Spleen (tissue), 11 donors: ENCODE results near the gene TRABD2B. TPM values are rescaled to one million over a fixed set of nuclear protein-coding genes. Genes with fewer than 3 reads are reported as not detected.

Source experiments
- DNase-seq: peaks from one replicate; pipeline ENCODE4 v3.0.0-alpha.2; 2020
- H3K27ac ChIP-seq, 8 donors: fragments of 200-600 bp; sonication (generic) in 7 of 8; 1 replicate in 4 of 8; 2 replicates in 4 of 8; pipeline versions ENCODE4 v1.5.0 to v1.8.0; 2016 to 2021; ENCODE audit warnings: inconsistent platforms in 4 of 8, mild to moderate bottlenecking in 4 of 8, moderate library complexity in 1 of 8
- H3K27me3 ChIP-seq, 7 donors: fragments of 200-600 bp; sonication (generic) in 6 of 7; replicated peaks in 1 of 7; 1 replicate in 4 of 7; 2 replicates in 3 of 7; pipeline versions ENCODE4 v1.5.0 to v1.8.0; 2016 to 2021; ENCODE audit warnings: inconsistent platforms in 3 of 7, mild to moderate bottlenecking in 1 of 7
- H3K36me3 ChIP-seq, 6 donors: fragments of 200-600 bp; sonication (generic) in 5 of 6; 1 replicate in 4 of 6; 2 replicates in 2 of 6; pipeline versions ENCODE4 v1.5.0 to v1.8.0; 2016 to 2021; ENCODE audit warnings: inconsistent platforms in 2 of 6
- H3K4me1 ChIP-seq, 6 donors: fragments of 200-600 bp; sonication (generic) in 5 of 6; 1 replicate in 3 of 6; 2 replicates in 3 of 6; pipeline versions ENCODE4 v1.5.0 to v1.8.0; 2016 to 2021; ENCODE audit warnings: inconsistent platforms in 3 of 6
- H3K4me3 ChIP-seq, 8 donors: fragments of 200-600 bp; sonication (generic) in 7 of 8; 1 replicate in 4 of 8; 2 replicates in 4 of 8; pipeline versions ENCODE4 v1.5.0 to v1.8.0; 2016 to 2021; ENCODE audit warnings: inconsistent platforms in 4 of 8, mild to moderate bottlenecking in 4 of 8, moderate library complexity in 2 of 8
- H3K9me3 ChIP-seq, 8 donors: fragments of 200-600 bp; sonication (generic) in 7 of 8; 1 replicate in 4 of 8; 2 replicates in 4 of 8; pipeline versions ENCODE4 v1.5.0 to v1.8.0; 2016 to 2021; ENCODE audit warnings: inconsistent platforms in 4 of 8
- POLR2A ChIP-seq, 3 donors: fragments of 450-650 bp; IDR thresholded peaks; one replicate each; pipeline ENCODE4 v1.5.1; 2017; ENCODE audit warnings: antibody characterized with exemption in 3 of 3, mild to moderate bottlenecking in 1 of 3
- POLR2AphosphoS5 ChIP-seq, 3 donors: sonication (generic); formaldehyde crosslinking; IDR thresholded peaks; one replicate each; pipeline ENCODE4 v1.5.1; 2017; ENCODE audit warnings: antibody characterized with exemption in 3 of 3
- WGBS, 5 donors: extraction: QIAGEN DNeasy Blood & Tissue Kit in 3 of 5; methylation state at CpG; one replicate each; pipeline versions ENCODE4 v1.1.5 to v1.1.7; 2013 to 2018; 5-methylcytosine and 5-hydroxymethylcytosine counted together
- intact Hi-C: fragments of 100-400 bp; cut with DNase I; formaldehyde crosslinking; loops from one replicate; pipeline ENCODE4 v1.15.0; 2023; ENCODE audit warnings: low total_unique reads
- polyA plus RNA-seq, 3 donors: library from polyadenylated mRNA; stranded (reverse); fragments of 200-250 nt; gene quantifications; one replicate each; pipeline ENCODE4 v1.2.1, GENCODE V29; 2013
- total RNA-seq, 7 donors: library from RNA; depleted of rRNA in 3 of 7; stranded (reverse); fragments of >200 nt in 3 of 7; fragmentation: NEBNext Ultra II Directional in 4 of 7; extraction: Animal tissue kit (Norgen Biotek cat#: 25700) in 4 of 7; gene quantifications; one replicate each; pipeline versions ENCODE4 v1.1.0 to v1.2.1, GENCODE V29; 2016 to 2021
- TF ChIP-seq, protein P1 (sequence below), 11 experiments: fragments of 200-600 bp in 7 of 11; fragments of 450-650 bp in 4 of 11; sonication (generic) in 4 of 11; IDR thresholded peaks in 8 of 11; conservative IDR thresholded peaks in 3 of 11; 1 replicate in 7 of 11; 2 replicates in 4 of 11; pipeline versions ENCODE4 v1.4.0 to v1.8.0; 2016 to 2021; ENCODE audit warnings: antibody characterized with exemption in 11 of 11, inconsistent platforms in 4 of 11, mild to moderate bottlenecking in 1 of 11
- donor health status: healthy with polysubstance abuse.
- donor health status: DM: no; HTN: no; CAD: no; lungs with moderate emphysema.
- donor health status: DM: no; HTN: no; CAD: no.
- donor health status: Bipolar disorder and iron deficiency.
- donor health status: healthy.
- donor health status: DM: no; HTN: no; CAD: no.
- donor health status: DM: yes; HTN: yes; CAD: no.

TRABD2B gene
- total and polyA plus RNA-seq, 10 donors: 0.11 to 3.5 (median 0.64) TPM

DNA sequence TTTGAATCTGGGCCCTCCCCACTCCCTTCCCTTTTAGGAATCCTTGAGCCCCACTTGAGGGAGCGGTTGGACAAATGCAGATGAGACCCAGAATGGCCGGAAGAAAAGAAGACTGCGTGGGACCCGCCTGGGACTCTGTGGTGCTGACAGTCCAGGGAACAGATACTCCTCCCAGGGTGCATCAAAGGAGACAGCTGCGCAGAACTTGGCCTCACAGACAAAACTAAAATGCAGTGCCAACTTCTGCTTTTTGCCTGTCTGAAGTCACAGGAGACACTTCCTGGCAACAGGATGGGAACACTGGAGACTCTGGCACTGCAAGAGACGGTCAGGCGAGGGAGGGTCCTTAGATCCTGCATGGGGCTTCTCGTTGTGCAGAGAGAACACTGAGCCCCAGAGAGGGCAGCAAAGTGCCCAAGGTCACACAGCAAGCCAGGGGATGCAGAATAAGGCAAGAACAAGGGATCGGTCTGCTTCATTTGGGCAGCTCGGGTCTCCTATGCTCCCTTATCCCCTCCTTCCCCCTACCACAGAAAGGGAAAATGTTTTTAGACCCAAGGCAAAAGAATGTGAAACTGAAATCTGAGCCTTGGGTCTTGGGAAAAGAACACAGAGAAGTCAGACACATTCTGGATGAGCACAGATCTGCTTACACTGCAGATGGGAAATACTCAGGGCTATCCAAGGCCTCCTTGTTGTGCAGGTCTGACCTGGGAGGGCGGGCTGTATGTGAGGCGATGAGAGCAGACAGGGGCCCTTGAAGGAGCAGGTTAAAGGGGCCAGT is 182.4 kb downstream of the TRABD2B start:
- Histone ChIP-seq H3K36me3 (no peaks in the 10 kb centered on the region), H3K27ac (no peak overlapping the region), H3K4me1 (peaks cover 0 to 14% (median 7%) of the 10 kb centered on the region in 6 donors), H3K9me3 (no peaks in the 10 kb centered on the region), H3K4me3 (no peak overlapping the region), H3K27me3 (peaks cover 0 to 6% (median 0%) of the 10 kb centered on the region in 7 donors)
- intact Hi-C loops: no loop called here
- TF ChIP-seq POLR2AphosphoS5 (IDR thresholded peaks at IDR 0.05) (no peak), POLR2A (IDR thresholded peaks at IDR 0.05) (no peak)
- TF ChIP-seq, protein P1, sequence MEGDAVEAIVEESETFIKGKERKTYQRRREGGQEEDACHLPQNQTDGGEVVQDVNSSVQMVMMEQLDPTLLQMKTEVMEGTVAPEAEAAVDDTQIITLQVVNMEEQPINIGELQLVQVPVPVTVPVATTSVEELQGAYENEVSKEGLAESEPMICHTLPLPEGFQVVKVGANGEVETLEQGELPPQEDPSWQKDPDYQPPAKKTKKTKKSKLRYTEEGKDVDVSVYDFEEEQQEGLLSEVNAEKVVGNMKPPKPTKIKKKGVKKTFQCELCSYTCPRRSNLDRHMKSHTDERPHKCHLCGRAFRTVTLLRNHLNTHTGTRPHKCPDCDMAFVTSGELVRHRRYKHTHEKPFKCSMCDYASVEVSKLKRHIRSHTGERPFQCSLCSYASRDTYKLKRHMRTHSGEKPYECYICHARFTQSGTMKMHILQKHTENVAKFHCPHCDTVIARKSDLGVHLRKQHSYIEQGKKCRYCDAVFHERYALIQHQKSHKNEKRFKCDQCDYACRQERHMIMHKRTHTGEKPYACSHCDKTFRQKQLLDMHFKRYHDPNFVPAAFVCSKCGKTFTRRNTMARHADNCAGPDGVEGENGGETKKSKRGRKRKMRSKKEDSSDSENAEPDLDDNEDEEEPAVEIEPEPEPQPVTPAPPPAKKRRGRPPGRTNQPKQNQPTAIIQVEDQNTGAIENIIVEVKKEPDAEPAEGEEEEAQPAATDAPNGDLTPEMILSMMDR (IDR thresholded peaks at IDR 0.05 in 8 of 11, conservative IDR thresholded peaks at IDR 0.05 in 3 of 11): no peak
- no peak for DNase-seq
- WGBS, 5 donors: 34 to 44% (median 42%) methylated on average over 12 of the region's 12 CpGs

DNA sequence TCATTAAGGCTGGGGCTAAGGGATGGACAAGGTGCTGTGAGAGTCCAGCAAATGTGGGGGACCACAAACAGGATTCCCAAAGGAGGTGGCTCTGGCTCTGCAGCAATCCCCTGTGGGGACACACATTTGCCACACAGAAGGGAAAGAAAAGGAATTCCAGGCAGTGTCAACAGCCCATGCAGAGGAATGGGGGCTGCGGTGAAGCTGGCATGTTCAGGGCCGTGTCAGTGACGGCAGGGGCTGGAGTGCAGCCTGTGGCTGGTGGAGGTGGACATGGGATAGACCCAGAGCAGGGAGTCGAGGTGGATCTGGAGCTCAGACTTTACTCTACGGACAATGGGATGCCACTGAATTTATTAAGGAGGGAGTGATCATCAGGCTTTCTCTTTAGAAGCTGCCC is 183.2 kb downstream of the TRABD2B start:
- intact Hi-C loops: no loop called here
- TF ChIP-seq POLR2A (IDR thresholded peaks at IDR 0.05) (no peak), POLR2AphosphoS5 (IDR thresholded peaks at IDR 0.05) (no peak)
- TF ChIP-seq, protein P1 (IDR thresholded peaks at IDR 0.05 in 8 of 11, conservative IDR thresholded peaks at IDR 0.05 in 3 of 11): no peak
- Histone ChIP-seq H3K27ac (no peak overlapping the region), H3K4me1 (peaks cover 0 to 14% (median 7%) of the 10 kb centered on the region in 6 donors), H3K27me3 (peaks cover 0 to 6% (median 0%) of the 10 kb centered on the region in 7 donors), H3K4me3 (no peak overlapping the region), H3K9me3 (no peaks in the 10 kb centered on the region), H3K36me3 (no peaks in the 10 kb centered on the region)
- 77 to 89% (median 82%) methylated on average over 5 of the region's 5 CpGs for WGBS, 5 donors
- no peak for DNase-seq

DNA sequence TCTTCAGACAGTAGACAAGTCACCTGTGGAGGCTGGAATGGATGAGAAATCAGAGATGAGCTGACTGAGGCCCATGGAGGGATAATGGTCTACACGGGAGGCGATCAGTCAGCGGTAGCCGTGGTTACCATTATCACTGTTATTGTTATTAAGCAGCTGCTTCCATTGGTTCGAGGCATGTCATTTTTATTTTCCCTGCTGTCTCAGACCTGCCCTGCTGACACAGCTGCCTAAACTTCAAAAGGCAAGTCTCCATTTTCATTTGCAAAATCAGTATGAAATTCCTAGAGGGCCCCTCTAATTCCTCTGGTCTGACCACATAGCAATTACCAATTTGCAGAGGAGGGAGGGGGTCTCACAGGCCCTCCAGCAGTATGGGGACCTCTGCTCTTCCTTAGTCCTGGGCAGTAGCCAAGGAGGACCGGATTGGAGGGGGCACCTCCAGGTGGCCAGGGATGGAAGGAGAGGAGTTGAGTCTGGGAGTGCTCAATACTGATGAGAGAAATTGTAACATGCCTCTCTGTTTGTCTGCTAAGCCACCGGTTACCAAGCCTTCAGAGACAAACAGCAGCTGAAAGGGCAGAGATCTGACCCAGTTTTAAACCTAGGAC is 184.2 kb downstream of the TRABD2B start:
- no peak overlapping the region for H3K27ac ChIP-seq
- no peaks in the 10 kb centered on the region for H3K36me3 ChIP-seq
- peaks cover 0 to 14% (median 7%) of the 10 kb centered on the region in 6 donors for H3K4me1 ChIP-seq
- intact Hi-C loops: no loop called here
- H3K9me3 ChIP-seq: no peaks in the 10 kb centered on the region
- WGBS, 5 donors: 76 to 91% (median 80%) methylated on average over 7 of the region's 7 CpGs
- no peak for DNase-seq
- TF ChIP-seq, protein P1 (IDR thresholded peaks at IDR 0.05 in 8 of 11, conservative IDR thresholded peaks at IDR 0.05 in 3 of 11): no peak
- TF ChIP-seq POLR2A (IDR thresholded peaks at IDR 0.05) (no peak), POLR2AphosphoS5 (IDR thresholded peaks at IDR 0.05) (no peak)
- H3K27me3 ChIP-seq: peaks cover 0 to 6% (median 0%) of the 10 kb centered on the region in 7 donors
- H3K4me3 ChIP-seq: no peak overlapping the region
